GM19324 (cell line): ENCODE results near the gene CFAP410.
"Not testable (repeated sequence)": the region's sequence is repeated elsewhere in the genome, so short reads cannot be mapped to it uniquely, and the experiment has no call there.

Source experiments
- ATAC-seq: cut with Tn5 transposase; IDR thresholded peaks from one replicate; pipeline ENCODE4 v1.9.1; 2021; ENCODE audit warnings: mild to moderate bottlenecking, moderate library complexity; ENCODE audit not compliant: unreplicated experiment, low FRiP score

The CFAP410 gene

GRCh38 chr21:44370027-44370735 lies 31.0 kb upstream of the CFAP410 start:
- no peak for ATAC-seq

GRCh38 chr21:44368711-44369446 lies 29.7 kb upstream of the CFAP410 start:
- ATAC-seq: no peak

GRCh38 chr21:44366586-44367211 lies 27.5 kb upstream of the CFAP410 start:
- ATAC-seq: no peak

GRCh38 chr21:44365967-44366585 lies 26.9 kb upstream of the CFAP410 start:
- ATAC-seq: no peak

- ATAC-seq: no peak
Observed at GRCh38 chr21:44365251-44365966, 26.2 kb upstream of the CFAP410 start.

GRCh38 chr21:44364151-44365053 lies 25.2 kb upstream of the CFAP410 start:
- no peak for ATAC-seq

- no peak for ATAC-seq
Observed at GRCh38 chr21:44363278-44363677, 24.1 kb upstream of the CFAP410 start.

- not testable (repeated sequence) for ATAC-seq
Observed at GRCh38 chr21:44361903-44362302, 22.7 kb upstream of the CFAP410 start.

- ATAC-seq: no peak
Observed at GRCh38 chr21:44360159-44360558, 21.0 kb upstream of the CFAP410 start.

GRCh38 chr21:44359396-44359795 lies 20.2 kb upstream of the CFAP410 start:
- ATAC-seq: no peak

- no peak for ATAC-seq
Observed at GRCh38 chr21:44357064-44357837, 18.1 kb upstream of the CFAP410 start.

GRCh38 chr21:44356636-44357035 lies 17.4 kb upstream of the CFAP410 start:
- no peak for ATAC-seq

- ATAC-seq: no peak
Observed at GRCh38 chr21:44356160-44356559, 17.0 kb upstream of the CFAP410 start.

GRCh38 chr21:44354775-44355771 lies 15.9 kb upstream of the CFAP410 start:
- ATAC-seq: no peak

GRCh38 chr21:44354001-44354405 lies 14.8 kb upstream of the CFAP410 start:
- no peak for ATAC-seq

- no peak for ATAC-seq
Observed at GRCh38 chr21:44353191-44353970, 14.2 kb upstream of the CFAP410 start, which contains the start of gene TRPM2. Gene TRPM2, plus strand, starts transcription at chr21:44353621. Its CDS starts 80 bp downstream, at chr21:44353701.
